Liver (tissue), 9 donors: ENCODE measurements around the gene VWF. TPM values are rescaled to one million over a fixed set of nuclear protein-coding genes. Genes with fewer than 3 reads are reported as not detected.

Experiments
- DNase-seq: peaks from one replicate; pipeline ENCODE4 v3.0.0-alpha.2; 2017; ENCODE audit warnings: low spot score
- H3K27ac ChIP-seq, 2 donors: one replicate each; pipeline ENCODE4 v1.7.0; 2013; ENCODE audit warnings: inconsistent platforms in 2 of 2, low read length in 2 of 2, control low read depth in 1 of 2, low read depth in 1 of 2, mild to moderate bottlenecking in 1 of 2
- H3K27me3 ChIP-seq, 4 donors: one replicate each; pipeline versions ENCODE4 v1.6.1 to v1.7.0; 2013; ENCODE audit warnings: low read length in 3 of 4, inconsistent platforms in 1 of 4, mild to moderate bottlenecking in 1 of 4, moderate library complexity in 1 of 4; ENCODE audit not compliant: control insufficient read depth in 4 of 4, insufficient read depth in 4 of 4
- H3K36me3 ChIP-seq, 4 donors: one replicate each; pipeline versions ENCODE4 v1.6.1 to v1.7.0; 2013; ENCODE audit warnings: low read length in 3 of 4, mild to moderate bottlenecking in 3 of 4, low read depth in 1 of 4, moderate library complexity in 1 of 4; ENCODE audit not compliant: control insufficient read depth in 4 of 4, insufficient read depth in 3 of 4
- H3K4me1 ChIP-seq, 4 donors: one replicate each; pipeline versions ENCODE4 v1.6.1 to v1.7.0; 2013; ENCODE audit warnings: low read length in 3 of 4, mild to moderate bottlenecking in 3 of 4, moderate library complexity in 1 of 4; ENCODE audit not compliant: control insufficient read depth in 4 of 4, insufficient read depth in 4 of 4
- H3K4me3 ChIP-seq, 3 donors: one replicate each; pipeline versions ENCODE4 v1.6.1 to v1.7.0; 2013; ENCODE audit warnings: low read length in 3 of 3, control low read depth in 1 of 3, low read depth in 1 of 3, mild to moderate bottlenecking in 1 of 3
- H3K9ac ChIP-seq, 2 donors: one replicate each; pipeline ENCODE4 v1.7.0; 2013; ENCODE audit warnings: low read length in 2 of 2, mild to moderate bottlenecking in 2 of 2, moderate library complexity in 2 of 2, control low read depth in 1 of 2, low read depth in 1 of 2
- H3K9me3 ChIP-seq, 4 donors: one replicate each; pipeline versions ENCODE4 v1.6.1 to v1.7.0; 2013; ENCODE audit warnings: low read length in 3 of 4; ENCODE audit not compliant: control insufficient read depth in 4 of 4
- ATF3 ChIP-seq: IDR thresholded peaks from 2 replicates; pipeline ENCODE4 v1.6.1; 2016; ENCODE audit warnings: antibody characterized with exemption
- FOXA1 ChIP-seq: IDR thresholded peaks from 2 replicates; pipeline ENCODE4 v1.6.1; 2016; ENCODE audit warnings: antibody characterized with exemption
- FOXA2 ChIP-seq: IDR thresholded peaks from 2 replicates; pipeline ENCODE4 v1.6.1; 2016; ENCODE audit warnings: antibody characterized with exemption
- GABPA ChIP-seq, 2 donors: IDR thresholded peaks in 1 of 2; conservative IDR thresholded peaks in 1 of 2; 2 replicates each; pipeline ENCODE4 v1.6.1; 2016; ENCODE audit warnings: antibody characterized with exemption in 2 of 2, mild to moderate bottlenecking in 1 of 2, moderate library complexity in 1 of 2
- HNF4A ChIP-seq, 2 donors: conservative IDR thresholded peaks; 2 replicates each; pipeline ENCODE4 v1.6.1; 2016; ENCODE audit warnings: antibody characterized with exemption in 2 of 2, mild to moderate bottlenecking in 2 of 2
- HNF4G ChIP-seq: IDR thresholded peaks from 2 replicates; pipeline ENCODE4 v1.6.1; 2016; ENCODE audit warnings: antibody characterized with exemption
- JUND ChIP-seq, 2 donors: IDR thresholded peaks; 2 replicates each; pipeline ENCODE4 v1.6.1; 2016; ENCODE audit warnings: antibody characterized with exemption in 2 of 2
- MAX ChIP-seq: IDR thresholded peaks from 2 replicates; pipeline ENCODE4 v1.6.1; 2016; ENCODE audit warnings: antibody characterized with exemption
- NR2F2 ChIP-seq: IDR thresholded peaks from 2 replicates; pipeline ENCODE4 v1.6.1; 2016; ENCODE audit warnings: antibody characterized with exemption
- REST ChIP-seq: IDR thresholded peaks from 2 replicates; pipeline ENCODE4 v1.6.1; 2016; ENCODE audit warnings: antibody characterized with exemption, mild to moderate bottlenecking
- SP1 ChIP-seq: IDR thresholded peaks from 2 replicates; pipeline ENCODE4 v1.6.1; 2018; ENCODE audit warnings: antibody characterized with exemption, mild to moderate bottlenecking
- TAF1 ChIP-seq: conservative IDR thresholded peaks from 2 replicates; pipeline ENCODE4 v1.6.1; 2016; ENCODE audit warnings: antibody characterized with exemption, mild to moderate bottlenecking
- YY1 ChIP-seq: IDR thresholded peaks from 2 replicates; pipeline ENCODE4 v1.6.1; 2016; ENCODE audit warnings: antibody characterized with exemption, mild to moderate bottlenecking
- ZBTB33 ChIP-seq: IDR thresholded peaks from 2 replicates; pipeline ENCODE4 v1.6.1; 2016; ENCODE audit warnings: antibody characterized with exemption
- WGBS: extraction: QIAGEN DNeasy Blood & Tissue Kit; methylation state at CpG from one replicate; pipeline ENCODE4 v1.1.7; 2013; 5-methylcytosine and 5-hydroxymethylcytosine counted together
- polyA plus RNA-seq, 2 donors: library from polyadenylated mRNA; stranded (reverse) in 1 of 2; unstranded in 1 of 2; fragments of 200-250 nt in 1 of 2; fragments of >200 nt in 1 of 2; fragmentation: Nextera tagmentation in 1 of 2; extraction: Ambion mirVana in 1 of 2; gene quantifications; one replicate each; pipeline versions ENCODE4 v1.2.1 to v1.2.3, GENCODE V29; 2013 to 2015
- total RNA-seq, 2 donors: library from RNA; depleted of rRNA; stranded (reverse); fragments of >200 nt; gene quantifications; one replicate each; pipeline ENCODE4 v1.2.3, GENCODE V29; 2014
- donor health status: healthy.
- donor health status: healthy.
- donor health status: healthy.
- donor health status: healthy.
- donor health status: healthy.

The VWF gene
- total and polyA plus RNA-seq, 4 donors = 2.1 to 10.8 (median 4.0) TPM

- 83% methylated on average over 3 of the region's 3 CpGs for WGBS
- no peaks in the 10 kb centered on the region for H3K9me3 ChIP-seq
- TF ChIP-seq HNF4G (no peak), ZBTB33 (no peak), GABPA (IDR thresholded peaks at IDR 0.05 in 1 of 2, conservative IDR thresholded peaks at IDR 0.05 in 1 of 2) (no peak)
These were observed 172.4 kb downstream of the VWF start for GRCh38 chr12:5952031-5952430.

GRCh38 chr12:5948696-5949095 lies 175.8 kb downstream of the VWF start:
- H3K9me3 ChIP-seq = no peaks in the 10 kb centered on the region
- TF ChIP-seq MAX = no peak
- no peak for TF ChIP-seq JUND (IDR thresholded peaks at IDR 0.05)
- TF ChIP-seq NR2F2 = no peak
- TF ChIP-seq YY1 = no peak
- no peak for TF ChIP-seq REST
- no peak for TF ChIP-seq TAF1
- TF ChIP-seq ATF3 = no peak
- TF ChIP-seq GABPA (IDR thresholded peaks at IDR 0.05 in 1 of 2, conservative IDR thresholded peaks at IDR 0.05 in 1 of 2) = no peak
- TF ChIP-seq HNF4A (conservative IDR thresholded peaks at IDR 0.05) = no peak
- no peak for TF ChIP-seq FOXA2
- TF ChIP-seq FOXA1 = no peak
- TF ChIP-seq SP1 = no peak
- DNase-seq = no peak
- no peak overlapping the region for H3K4me3 ChIP-seq
- H3K27me3 ChIP-seq = peaks cover 0 to 11% (median 8%) of the 10 kb centered on the region in 4 donors
- peaks cover 0 to 10% (median 6%) of the 10 kb centered on the region in 4 donors for H3K4me1 ChIP-seq
- H3K36me3 ChIP-seq = no peaks in the 10 kb centered on the region
- 77% methylated on average over 3 of the region's 3 CpGs for WGBS
- H3K9ac ChIP-seq = no peak overlapping the region
- no peak overlapping the region for H3K27ac ChIP-seq

More at GRCh38 chr12:5952031-5952430, 172.4 kb downstream of the VWF start:
- no peak for DNase-seq
- H3K9ac ChIP-seq = no peak overlapping the region
- no peaks in the 10 kb centered on the region for H3K4me1 ChIP-seq
- peaks cover 0 to 2% (median 0%) of the 10 kb centered on the region in 4 donors for H3K27me3 ChIP-seq
- no peak overlapping the region for H3K4me3 ChIP-seq
- no peak overlapping the region for H3K27ac ChIP-seq
- H3K36me3 ChIP-seq = no peaks in the 10 kb centered on the region
